SK-N-SH (cell line): ENCODE results near the gene ARAF. TPM values are rescaled to one million over a fixed set of nuclear protein-coding genes. Genes with fewer than 3 reads are reported as not detected.

ENCODE experiments used
- CTCF ChIA-PET: fragments of 300-600, 350-600 bp; formaldehyde crosslinking; extraction: SDS; loops from one replicate; lab custom pipeline; 2021; lab: Yijun Ruan, JAX
- POLR2A ChIA-PET: fragments of 350-600 bp; sonication (Branson Sonifier 250); formaldehyde crosslinking; extraction: SDS; loops from one replicate; lab custom pipeline; 2020; ENCODE audit warnings: antibody characterized with exemption, inconsistent platforms; lab: Yijun Ruan, JAX
- DNase-seq: peaks from one replicate; pipeline ENCODE4 v3.0.0; 2012
- H2AFZ ChIP-seq: fragments of 200-600 bp; sonication (generic); 2 replicates; pipeline ENCODE4 v1.8.1; 2016; ENCODE audit warnings: antibody characterized with exemption, mild to moderate bottlenecking, low read depth
- H3F3A ChIP-seq: fragments of 200-600 bp; sonication (generic); replicated peaks from 2 replicates; pipeline ENCODE3; 2016; ENCODE audit warnings: antibody characterized with exemption, mild to moderate bottlenecking; ENCODE audit not compliant: insufficient read depth
- H3K27ac ChIP-seq, 2 experiments: fragments of 200-500 bp in 1 of 2; fragments of 200-600 bp in 1 of 2; sonication (Bioruptor generic) in 1 of 2; sonication (generic), shearing (Covaris generic) in 1 of 2; 2 replicates each; pipeline versions ENCODE4 v1.5.1 to v1.6.1; 2014 to 2016; ENCODE audit warnings: low read depth in 2 of 2, inconsistent platforms in 1 of 2, low read length in 1 of 2, mild to moderate bottlenecking in 1 of 2, mixed read lengths in 1 of 2
- H3K27me3 ChIP-seq: fragments of 200-600 bp; sonication (generic), shearing (Covaris generic); 2 replicates; pipeline ENCODE4 v1.6.1; 2016; ENCODE audit warnings: mixed run types; ENCODE audit not compliant: insufficient read depth
- H3K36me3 ChIP-seq, 2 experiments: fragments of 200-500 bp in 1 of 2; fragments of 200-600 bp in 1 of 2; sonication (Bioruptor generic) in 1 of 2; sonication (generic) in 1 of 2; replicated peaks in 1 of 2; 2 replicates each; pipeline versions ENCODE3 to v1.5.1; 2014 to 2016; ENCODE audit warnings: low read length in 1 of 2, mild to moderate bottlenecking in 1 of 2; ENCODE audit not compliant: insufficient read depth in 2 of 2, control insufficient read depth in 1 of 2
- H3K4me1 ChIP-seq, 2 experiments: fragments of 200-500 bp in 1 of 2; fragments of 200-600 bp in 1 of 2; sonication (Bioruptor generic) in 1 of 2; sonication (generic), shearing (Covaris generic) in 1 of 2; 2 replicates each; pipeline versions ENCODE4 v1.5.1 to v1.6.1; 2014 to 2016; ENCODE audit warnings: low read depth in 1 of 2, low read length in 1 of 2, mixed run types in 1 of 2; ENCODE audit not compliant: insufficient read depth in 2 of 2, control insufficient read depth in 1 of 2
- H3K4me2 ChIP-seq: fragments of 200-600 bp; sonication (generic), shearing (Covaris generic); 2 replicates; pipeline ENCODE4 v1.6.1; 2017; ENCODE audit warnings: mixed run types
- H3K4me3 ChIP-seq, 2 experiments: fragments of 200-500 bp in 1 of 2; fragments of 200-600 bp in 1 of 2; sonication (Bioruptor generic) in 1 of 2; sonication (generic), shearing (Covaris generic) in 1 of 2; 2 replicates each; pipeline versions ENCODE4 v1.5.1 to v1.8.1; 2014 to 2016; ENCODE audit warnings: low read depth in 2 of 2, inconsistent platforms in 1 of 2, low read length in 1 of 2, mild to moderate bottlenecking in 1 of 2, mixed read lengths in 1 of 2, moderate library complexity in 1 of 2
- H3K79me2 ChIP-seq: fragments of 200-600 bp; sonication (generic); 2 replicates; pipeline ENCODE4 v1.8.1; 2017; ENCODE audit warnings: mild to moderate bottlenecking; ENCODE audit not compliant: insufficient read depth
- H3K9ac ChIP-seq: fragments of 200-600 bp; sonication (generic); 2 replicates; pipeline ENCODE4 v1.6.1; 2017; ENCODE audit warnings: mixed run types
- H3K9me2 ChIP-seq: fragments of 200-600 bp; sonication (generic); 2 replicates; pipeline ENCODE4 v1.6.1; 2017; ENCODE audit warnings: mixed run types
- H3K9me3 ChIP-seq: fragments of 200-600 bp; sonication (generic); 2 replicates; pipeline ENCODE4 v1.6.1; 2017; ENCODE audit warnings: mixed run types, mild to moderate bottlenecking, moderate library complexity
- H4K20me1 ChIP-seq: fragments of 200-600 bp; sonication (generic); 2 replicates; pipeline ENCODE4 v1.6.1; 2017; ENCODE audit warnings: mild to moderate bottlenecking, mixed run types; ENCODE audit not compliant: insufficient read depth
- CHD2 ChIP-seq: fragments of 150-350 bp; IDR thresholded peaks from 2 replicates; pipeline ENCODE4 v1.6.1; 2018; ENCODE audit warnings: low read length; ENCODE audit not compliant: partially characterized antibody
- CTCF ChIP-seq: fragments of 200-600 bp; sonication (generic); IDR thresholded peaks from 2 replicates; pipeline ENCODE4 v1.6.1; 2017; ENCODE audit warnings: antibody characterized with exemption, mild to moderate bottlenecking, moderate library complexity
- ELF1 ChIP-seq: IDR thresholded peaks from 2 replicates; pipeline ENCODE4 v1.4.0; 2012
- FOXM1 ChIP-seq: IDR thresholded peaks from 2 replicates; pipeline ENCODE4 v1.4.0; 2012; ENCODE audit warnings: low read depth, mild to moderate bottlenecking
- GABPA ChIP-seq: IDR thresholded peaks from 2 replicates; pipeline ENCODE4 v1.4.0; 2012; ENCODE audit warnings: low read depth, mild to moderate bottlenecking
- GATA2 ChIP-seq: sonication (generic); formaldehyde crosslinking; IDR thresholded peaks from 2 replicates; pipeline ENCODE4 v1.5.0; 2020; ENCODE audit warnings: mild to moderate bottlenecking, missing genetic modification reagents
- IRF3 ChIP-seq: fragments of 150-350 bp; IDR thresholded peaks from 2 replicates; pipeline ENCODE4 v1.6.1; 2016; ENCODE audit warnings: mild to moderate bottlenecking, low read depth, low read length
- MXI1 ChIP-seq: IDR thresholded peaks from 2 replicates; pipeline ENCODE4 v1.6.1; 2012; ENCODE audit warnings: mild to moderate bottlenecking, low read depth, low read length, improper control_type of control experiment
- PBX3 ChIP-seq: IDR thresholded peaks from 2 replicates; pipeline ENCODE4; 2012
- RCOR1 ChIP-seq: fragments of 150-350 bp; IDR thresholded peaks from 2 replicates; pipeline ENCODE4 v1.6.1; 2017; ENCODE audit warnings: antibody characterized with exemption, low read length
- SMC3 ChIP-seq: IDR thresholded peaks from 2 replicates; pipeline ENCODE4 v1.6.1; 2012; ENCODE audit warnings: low read depth, low read length, improper control_type of control experiment
- USF1 ChIP-seq: IDR thresholded peaks from 2 replicates; pipeline ENCODE4 v1.4.0; 2012; ENCODE audit warnings: low read depth, borderline replicate concordance
- USF2 ChIP-seq: fragments of 150-350 bp; IDR thresholded peaks from 2 replicates; pipeline ENCODE4 v1.6.1; 2017; ENCODE audit warnings: antibody characterized with exemption, low read length, low read depth, borderline replicate concordance
- WGBS: methylation state at CpG from one replicate; pipeline ENCODE4 v1.1.6; 2017; ENCODE audit warnings: low lambda C conversion rate; 5-methylcytosine and 5-hydroxymethylcytosine counted together
- polyA plus RNA-seq, 3 experiments: library from polyadenylated mRNA; depleted of rRNA; stranded (reverse); fragments of >200 nt; gene quantifications; 2 replicates each; pipeline ENCODE4 v1.2.3, GENCODE V29; 2012

Gene ARAF
- polyA plus RNA-seq, 1 of the 3 experiments (the other 2 are of a cell fraction): 48.6 TPM

GRCh38 chrX:47558436-47558835 lies 2.6 kb upstream of the ARAF start:
- Histone ChIP-seq H3K4me2 (no peak overlapping the region), H3K36me3 (peaks cover 0 to 1% of the 10 kb centered on the region in 2 experiments), H3K27ac (no peak overlapping the region), H3K4me1 (peaks cover 0 to 6% of the 10 kb centered on the region in 2 experiments; a peak in 1 of 4 replicates), H3K79me2 (peaks cover 30% of the 10 kb centered on the region), H3K4me3 (no peak overlapping the region), H3K9me2 (no peaks in the 10 kb centered on the region), H3K9me3 (no peaks in the 10 kb centered on the region), H2AFZ (no peak overlapping the region), H3K9ac (no peak overlapping the region), H3F3A (peaks cover 9% of the 10 kb centered on the region), H3K27me3 (no peaks in the 10 kb centered on the region; the same call in 1 of the 2 replicates), H4K20me1 (no peaks in the 10 kb centered on the region)
- TF ChIP-seq CHD2: no peak
- no peak for TF ChIP-seq USF1
- no peak for TF ChIP-seq MXI1
- no peak for TF ChIP-seq PBX3
- TF ChIP-seq USF2: no peak
- TF ChIP-seq FOXM1: no peak
- TF ChIP-seq CTCF: no peak
- TF ChIP-seq GABPA: no peak
- TF ChIP-seq SMC3: no peak
- TF ChIP-seq RCOR1: no peak
- 66% methylated on average over 3 of the region's 3 CpGs for WGBS
- no peak for DNase-seq
- POLR2A ChIA-PET: no interaction called here
- CTCF ChIA-PET: interaction anchor here (2.9 kb wide), 1 partner anchor 18 kb away, joined by 12 read pairs; no protein-coding TSS in a partner anchor

GRCh38 chrX:47560179-47560933 lies 649 bp upstream of the ARAF start:
- POLR2A ChIA-PET: no interaction called here
- peak overlapping the region; percentile 66; the same call in 1 of the 2 replicates for H2AFZ ChIP-seq
- no peaks in the 10 kb centered on the region; the same call in 1 of the 2 replicates for H3K27me3 ChIP-seq
- peak overlapping the region in 1 of 2 experiments; percentile 80; a peak in 1 of 4 replicates for H3K27ac ChIP-seq
- peaks cover 34% of the 10 kb centered on the region for H3K79me2 ChIP-seq
- 8% methylated on average over 15 of the region's 15 CpGs for WGBS
- no peak for DNase-seq
- peak overlapping the region; percentile 66 for H3K4me2 ChIP-seq
- CTCF ChIA-PET: no interaction called here
- H3K9ac ChIP-seq: peak overlapping the region; percentile 51
- H3K9me3 ChIP-seq: no peaks in the 10 kb centered on the region
- no peak for TF ChIP-seq ELF1
- TF ChIP-seq RCOR1: 0 out of 2 replicates have a peak, but pooled peaks have one; percentile 43
- no peak for TF ChIP-seq GATA2 (CRISPR knock-in tag)
- TF ChIP-seq IRF3: no peak
- H3K4me3 ChIP-seq: peak overlapping the region; percentile 65 to 72
- peaks cover 3% of the 10 kb centered on the region for H3F3A ChIP-seq
- no peaks in the 10 kb centered on the region for H3K9me2 ChIP-seq
- H3K36me3 ChIP-seq: peaks cover 0 to 11% of the 10 kb centered on the region in 2 experiments
- H3K4me1 ChIP-seq: peaks cover 0 to 6% of the 10 kb centered on the region in 2 experiments; a peak in 1 of 4 replicates
- no peaks in the 10 kb centered on the region for H4K20me1 ChIP-seq
